ENCODE data around the gene EN1.

The EN1 gene

GRCh38 chr2:118846953-118847761, at the start of gene EN1:
EN1 (minus strand) TSS chr2:118847648; CDS start chr2:118847167, 481 bp downstream.
- no peak for DNase-seq

GRCh38 chr2:118893100-118893499, 45.7 kb upstream of the EN1 start:
- DNase-seq: no peak

GRCh38 chr2:118889995-118890394, 42.5 kb upstream of the EN1 start:
- no peak for DNase-seq

GRCh38 chr2:118883792-118884191, 36.3 kb upstream of the EN1 start:
- DNase-seq: no peak

- no peak for DNase-seq
These were observed 35.4 kb upstream of the EN1 start for GRCh38 chr2:118882693-118883336.

GRCh38 chr2:118881490-118882129, 34.2 kb upstream of the EN1 start:
- no peak for DNase-seq

GRCh38 chr2:118880501-118880900, 33.1 kb upstream of the EN1 start:
- no peak for DNase-seq

- DNase-seq: no peak
These were observed 31.2 kb upstream of the EN1 start for GRCh38 chr2:118878531-118879149.

- no peak for DNase-seq
These were observed 27.9 kb upstream of the EN1 start for GRCh38 chr2:118875318-118875717.

GRCh38 chr2:118874324-118874723, 26.9 kb upstream of the EN1 start:
- no peak for DNase-seq

- DNase-seq: no peak
These were observed 17.7 kb upstream of the EN1 start for GRCh38 chr2:118865106-118865505.

GRCh38 chr2:118864207-118864606, 16.8 kb upstream of the EN1 start:
- no peak for DNase-seq

GRCh38 chr2:118861731-118862130, 14.3 kb upstream of the EN1 start:
- no peak for DNase-seq

- DNase-seq: no peak
These were observed 13.8 kb upstream of the EN1 start for GRCh38 chr2:118861242-118861641.

- no peak for DNase-seq
These were observed 13.1 kb upstream of the EN1 start for GRCh38 chr2:118860506-118860905.

- no peak for DNase-seq
These were observed 11.8 kb upstream of the EN1 start for GRCh38 chr2:118859157-118859770.

GRCh38 chr2:118858485-118859156, 11.2 kb upstream of the EN1 start:
- DNase-seq: no peak

GRCh38 chr2:118857677-118858484, 10.4 kb upstream of the EN1 start:
- DNase-seq: no peak

GRCh38 chr2:118856978-118857676, 9.7 kb upstream of the EN1 start:
- no peak for DNase-seq

- no peak for DNase-seq
These were observed 9.0 kb upstream of the EN1 start for GRCh38 chr2:118856330-118856977.

Data from left hindlimb (tissue), 1 donor.